HG03457 (cell line): ENCODE results near the gene SYNE2.
"Not testable (repeated sequence)": the region's sequence is repeated elsewhere in the genome, so short reads cannot be mapped to it uniquely, and the experiment has no call there.

Experiments used
- ATAC-seq: cut with Tn5 transposase; IDR thresholded peaks from one replicate; pipeline ENCODE4 v1.9.1; 2021; ENCODE audit warnings: moderate number of reproducible peaks; ENCODE audit not compliant: unreplicated experiment

SYNE2 gene

DNA sequence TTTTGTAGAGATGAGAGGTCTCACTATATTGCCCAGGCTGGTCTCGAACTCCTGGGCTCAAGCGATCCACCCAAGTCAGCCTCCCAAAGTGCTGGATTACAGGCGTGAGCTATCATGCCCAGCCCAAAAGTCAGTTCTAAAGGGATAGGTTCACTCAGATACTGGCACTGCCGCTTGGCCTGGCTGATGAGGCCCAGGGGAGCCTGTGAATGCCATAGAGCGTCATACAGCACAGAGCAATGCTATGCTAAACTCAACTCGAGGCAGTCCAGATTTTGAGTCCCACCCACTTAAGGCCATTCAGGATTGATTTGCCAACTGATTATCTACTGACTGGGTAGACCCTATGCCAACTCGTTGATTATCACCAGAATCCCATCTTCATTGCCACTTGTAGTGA lies 262.0 kb downstream of the SYNE2 start:
- ATAC-seq, result no peak

GRCh38 chr14:64115401-64115800 lies 262.6 kb downstream of the SYNE2 start:
- ATAC-seq, result no peak

DNA sequence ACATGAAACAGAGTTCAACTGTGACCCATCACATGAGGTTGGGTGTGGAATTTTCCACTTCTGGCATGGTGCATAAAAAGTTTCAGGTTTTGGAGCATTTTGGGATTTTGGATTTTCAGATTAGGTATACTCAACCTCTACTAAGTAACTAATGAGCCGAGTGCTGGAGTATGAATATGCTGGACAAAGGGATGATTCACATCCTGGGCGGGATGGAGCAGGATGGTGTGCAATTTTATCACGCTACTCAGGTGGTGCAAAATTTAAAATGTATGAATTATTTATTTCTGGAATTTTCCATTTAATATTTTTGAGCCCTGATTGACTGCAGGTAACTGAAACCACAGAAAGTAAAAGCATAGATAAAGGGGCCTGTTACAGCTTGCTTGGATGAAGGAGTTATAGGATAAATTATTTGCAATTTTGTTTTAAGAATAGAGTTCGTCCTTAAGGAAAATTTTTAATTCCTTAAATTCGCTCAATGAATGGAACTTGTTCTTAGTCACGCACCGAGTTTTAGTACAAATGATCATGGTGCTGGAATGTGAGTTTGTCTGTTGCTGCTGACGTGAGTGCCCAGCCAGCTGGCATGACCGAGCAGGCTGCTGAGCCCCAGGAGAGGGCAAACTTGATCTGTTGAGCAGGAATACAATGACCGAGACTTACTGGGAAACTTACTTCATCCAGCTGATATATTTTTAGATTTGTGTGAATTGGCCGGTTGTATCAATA lies 265.0 kb downstream of the SYNE2 start:
- no peak for ATAC-seq

- not testable (repeated sequence) for ATAC-seq
These were observed 265.6 kb downstream of the SYNE2 start for GRCh38 chr14:64118403-64118742.

GRCh38 chr14:64118892-64119291 lies 266.1 kb downstream of the SYNE2 start:
- no peak for ATAC-seq

- no peak for ATAC-seq
These were observed 266.7 kb downstream of the SYNE2 start for GRCh38 chr14:64119500-64119899.

GRCh38 chr14:64119980-64120379 lies 267.2 kb downstream of the SYNE2 start:
- no peak for ATAC-seq

DNA sequence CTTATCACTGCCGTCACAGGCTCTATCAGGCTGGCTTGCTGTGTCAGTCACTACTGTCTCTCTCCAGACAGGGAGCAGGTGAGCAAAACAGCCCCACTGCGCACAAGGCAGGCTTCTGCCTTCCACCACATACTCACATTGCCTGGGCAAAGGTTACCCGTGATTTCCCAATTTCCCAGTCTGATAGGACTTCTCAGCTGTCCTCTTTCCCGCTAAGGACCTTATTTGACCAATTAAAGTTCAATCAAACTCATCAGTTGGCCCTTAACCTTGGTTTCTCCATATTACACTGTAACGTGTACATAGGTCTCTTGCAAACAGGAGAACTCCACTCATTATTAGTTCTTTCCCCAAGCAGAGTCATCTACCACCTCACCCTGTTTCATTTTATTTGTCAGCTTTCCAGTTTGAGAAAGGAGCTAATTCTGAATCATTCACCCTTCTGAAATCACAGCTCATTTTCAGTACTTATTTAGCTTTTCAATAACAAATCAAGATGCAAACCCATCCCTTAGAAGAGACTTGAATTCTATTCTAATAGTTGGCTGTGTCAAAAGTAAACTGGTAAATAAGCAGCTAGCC lies 270.5 kb downstream of the SYNE2 start:
- ATAC-seq, result no peak

DNA sequence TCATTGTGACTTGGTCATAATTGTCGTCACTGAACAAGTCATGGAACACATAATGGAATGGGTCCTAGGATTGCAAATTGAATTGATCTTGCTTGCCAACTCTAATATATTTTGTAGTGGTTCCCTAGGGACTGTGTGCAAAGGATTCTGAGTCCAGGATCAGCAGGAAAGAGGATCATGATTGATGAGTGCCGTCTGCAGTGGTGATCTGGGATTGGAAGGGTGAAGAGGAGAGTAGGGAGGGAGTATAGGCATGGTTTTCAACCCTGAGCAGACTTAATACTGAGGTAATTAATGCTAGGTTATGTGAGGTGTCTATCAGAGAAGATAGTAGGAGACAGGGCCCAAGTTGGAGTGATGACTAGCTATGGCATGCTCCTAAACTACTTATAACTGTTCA lies 272.5 kb downstream of the SYNE2 start:
- ATAC-seq, result no peak

DNA sequence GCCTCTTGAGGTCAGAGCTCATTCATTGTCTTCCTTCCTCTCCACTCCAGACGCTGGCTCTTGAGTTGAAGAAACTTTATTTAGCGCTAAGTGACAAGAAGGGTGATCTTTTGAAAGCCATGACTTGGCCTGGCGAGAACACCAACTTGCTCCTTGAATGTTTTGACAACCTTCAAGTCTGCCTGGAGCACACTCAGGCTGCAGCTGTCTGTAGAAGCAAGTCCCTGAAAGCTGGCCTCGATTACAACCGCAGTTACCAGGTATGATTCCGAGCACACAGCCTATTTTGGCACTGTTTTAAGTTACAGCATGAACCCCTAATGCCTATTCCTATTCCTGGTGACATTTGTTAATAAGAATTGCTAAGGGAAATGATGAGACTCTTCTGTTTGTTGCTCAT lies 273.7 kb downstream of the SYNE2 start:
- no peak for ATAC-seq

- no peak for ATAC-seq
These were observed 285.0 kb downstream of the SYNE2 start for GRCh38 chr14:64137657-64138290.

DNA sequence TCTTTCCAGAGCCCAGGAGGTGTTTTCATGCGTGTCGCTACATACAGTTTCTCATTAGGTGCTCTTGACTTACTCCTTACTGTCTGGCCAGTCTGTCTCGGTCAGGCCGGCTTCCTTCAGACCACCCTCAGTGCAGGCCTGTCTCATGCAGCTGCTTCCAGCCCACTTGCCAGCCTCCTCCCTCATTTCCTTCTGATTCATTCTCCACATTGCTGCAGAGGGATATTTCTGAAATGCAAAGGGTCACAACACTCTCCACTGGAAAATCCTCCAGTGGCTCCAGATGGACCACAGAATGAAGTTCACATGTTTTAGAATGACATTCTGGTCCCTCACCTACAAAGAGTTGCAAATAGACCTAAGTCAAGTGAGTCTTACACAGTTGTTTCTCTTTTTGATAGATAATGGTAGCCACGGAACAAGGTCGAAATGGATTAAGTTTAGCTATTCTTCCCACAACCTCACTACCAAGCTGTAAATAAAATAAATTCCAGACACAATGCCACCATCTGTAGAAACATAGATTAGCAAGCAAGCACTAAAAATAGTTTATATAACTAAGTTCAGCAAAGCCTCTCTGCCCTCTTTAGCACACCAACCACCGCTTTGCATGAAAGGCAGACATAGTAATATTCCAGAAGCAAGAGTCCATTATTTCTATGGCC lies 294.5 kb downstream of the SYNE2 start:
- no peak for ATAC-seq

- ATAC-seq, result no peak
These were observed 297.1 kb downstream of the SYNE2 start for GRCh38 chr14:64149921-64150320.

GRCh38 chr14:64158608-64159007 lies 305.8 kb downstream of the SYNE2 start:
- ATAC-seq, result no peak

- no peak for ATAC-seq
These were observed 306.8 kb downstream of the SYNE2 start for GRCh38 chr14:64159588-64159987.

GRCh38 chr14:64170181-64170580 lies 317.4 kb downstream of the SYNE2 start:
- no peak for ATAC-seq

- no peak for ATAC-seq
These were observed 322.3 kb downstream of the SYNE2 start for GRCh38 chr14:64174922-64175782.

DNA sequence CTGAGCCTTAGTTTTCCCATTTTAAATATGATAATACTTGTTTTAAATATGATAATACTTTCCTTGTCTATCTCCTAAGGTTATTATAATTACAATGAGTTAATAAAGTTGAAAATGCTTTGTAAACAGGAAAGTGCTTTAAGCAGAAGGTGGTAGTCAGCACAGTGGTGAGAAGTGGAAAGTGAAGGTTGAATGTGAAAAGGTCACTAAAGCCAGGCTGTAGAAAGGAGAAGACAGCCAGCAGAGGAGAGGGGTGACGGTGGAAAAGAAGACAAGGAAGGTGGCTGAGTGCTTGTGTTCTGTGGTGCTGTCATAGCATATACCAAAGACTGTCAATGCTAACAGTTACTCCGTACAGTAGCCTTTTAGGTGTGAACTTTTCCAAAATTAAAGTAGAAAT lies 323.5 kb downstream of the SYNE2 start:
- no peak for ATAC-seq

GRCh38 chr14:64178814-64179213 lies 326.0 kb downstream of the SYNE2 start:
- ATAC-seq, result no peak

GRCh38 chr14:64182908-64183307 lies 330.1 kb downstream of the SYNE2 start:
- not testable (repeated sequence) for ATAC-seq
